PFSK-1 (cell line): ENCODE results near the gene SPACDR.
A peak's percentile ranks its signal among the peaks of the same experiment; 100 is the strongest.

ENCODE experiments used
- FOXP2 ChIP-seq: optimal IDR thresholded peaks from 2 replicates; pipeline ENCODE3; 2011; ENCODE audit warnings: borderline replicate concordance, control low read depth, inconsistent platforms; ENCODE audit not compliant: insufficient read depth; ENCODE audit errors: extremely low read length, extremely low read depth
- POLR2AphosphoS5 ChIP-seq: IDR thresholded peaks from 2 replicates; pipeline ENCODE4 v1.6.1; 2012; ENCODE audit warnings: low read depth, mild to moderate bottlenecking, control low read depth, low read length, moderate library complexity
- SIN3A ChIP-seq: IDR thresholded peaks from 2 replicates; pipeline ENCODE4 v1.6.1; 2012; ENCODE audit warnings: mild to moderate bottlenecking, low read length, moderate library complexity, borderline replicate concordance; ENCODE audit not compliant: insufficient read depth
- TAF1 ChIP-seq: IDR thresholded peaks from 2 replicates; pipeline ENCODE4 v1.6.1; 2012; ENCODE audit warnings: low read length, control low read depth, borderline replicate concordance; ENCODE audit not compliant: insufficient read depth
- TF ChIP-seq, protein P1 (sequence below), 2 experiments: IDR thresholded peaks; 2 replicates each; pipeline versions ENCODE4 v1.6.1 to v1.8.0; 2011 to 2012; ENCODE audit warnings: low read depth in 2 of 2, low read length in 2 of 2, control low read depth in 1 of 2, inconsistent platforms in 1 of 2, mild to moderate bottlenecking in 1 of 2, moderate library complexity in 1 of 2; ENCODE audit not compliant: insufficient read depth in 1 of 2

SPACDR gene

GRCh38 chr7:100449190-100449795 is 14.8 kb downstream of the SPACDR start:
- TF ChIP-seq, protein P1, sequence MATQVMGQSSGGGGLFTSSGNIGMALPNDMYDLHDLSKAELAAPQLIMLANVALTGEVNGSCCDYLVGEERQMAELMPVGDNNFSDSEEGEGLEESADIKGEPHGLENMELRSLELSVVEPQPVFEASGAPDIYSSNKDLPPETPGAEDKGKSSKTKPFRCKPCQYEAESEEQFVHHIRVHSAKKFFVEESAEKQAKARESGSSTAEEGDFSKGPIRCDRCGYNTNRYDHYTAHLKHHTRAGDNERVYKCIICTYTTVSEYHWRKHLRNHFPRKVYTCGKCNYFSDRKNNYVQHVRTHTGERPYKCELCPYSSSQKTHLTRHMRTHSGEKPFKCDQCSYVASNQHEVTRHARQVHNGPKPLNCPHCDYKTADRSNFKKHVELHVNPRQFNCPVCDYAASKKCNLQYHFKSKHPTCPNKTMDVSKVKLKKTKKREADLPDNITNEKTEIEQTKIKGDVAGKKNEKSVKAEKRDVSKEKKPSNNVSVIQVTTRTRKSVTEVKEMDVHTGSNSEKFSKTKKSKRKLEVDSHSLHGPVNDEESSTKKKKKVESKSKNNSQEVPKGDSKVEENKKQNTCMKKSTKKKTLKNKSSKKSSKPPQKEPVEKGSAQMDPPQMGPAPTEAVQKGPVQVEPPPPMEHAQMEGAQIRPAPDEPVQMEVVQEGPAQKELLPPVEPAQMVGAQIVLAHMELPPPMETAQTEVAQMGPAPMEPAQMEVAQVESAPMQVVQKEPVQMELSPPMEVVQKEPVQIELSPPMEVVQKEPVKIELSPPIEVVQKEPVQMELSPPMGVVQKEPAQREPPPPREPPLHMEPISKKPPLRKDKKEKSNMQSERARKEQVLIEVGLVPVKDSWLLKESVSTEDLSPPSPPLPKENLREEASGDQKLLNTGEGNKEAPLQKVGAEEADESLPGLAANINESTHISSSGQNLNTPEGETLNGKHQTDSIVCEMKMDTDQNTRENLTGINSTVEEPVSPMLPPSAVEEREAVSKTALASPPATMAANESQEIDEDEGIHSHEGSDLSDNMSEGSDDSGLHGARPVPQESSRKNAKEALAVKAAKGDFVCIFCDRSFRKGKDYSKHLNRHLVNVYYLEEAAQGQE (IDR thresholded peaks at IDR 0.05; ENCODE audit: insufficient read depth in 1 of 2, low read depth in 2 of 2, low read length in 2 of 2), result no peak
- no peak for TF ChIP-seq FOXP2
- TF ChIP-seq SIN3A, result no peak
- TF ChIP-seq TAF1, result no peak
- no peak for TF ChIP-seq POLR2AphosphoS5

- TF ChIP-seq POLR2AphosphoS5 (no peak), FOXP2 (no peak), TAF1 (no peak), SIN3A (no peak)
- TF ChIP-seq, protein P1 (IDR thresholded peaks at IDR 0.05; ENCODE audit: insufficient read depth in 1 of 2, low read depth in 2 of 2, low read length in 2 of 2), result no peak
Observed at GRCh38 chr7:100446040-100446439, 18.0 kb downstream of the SPACDR start.

DNA sequence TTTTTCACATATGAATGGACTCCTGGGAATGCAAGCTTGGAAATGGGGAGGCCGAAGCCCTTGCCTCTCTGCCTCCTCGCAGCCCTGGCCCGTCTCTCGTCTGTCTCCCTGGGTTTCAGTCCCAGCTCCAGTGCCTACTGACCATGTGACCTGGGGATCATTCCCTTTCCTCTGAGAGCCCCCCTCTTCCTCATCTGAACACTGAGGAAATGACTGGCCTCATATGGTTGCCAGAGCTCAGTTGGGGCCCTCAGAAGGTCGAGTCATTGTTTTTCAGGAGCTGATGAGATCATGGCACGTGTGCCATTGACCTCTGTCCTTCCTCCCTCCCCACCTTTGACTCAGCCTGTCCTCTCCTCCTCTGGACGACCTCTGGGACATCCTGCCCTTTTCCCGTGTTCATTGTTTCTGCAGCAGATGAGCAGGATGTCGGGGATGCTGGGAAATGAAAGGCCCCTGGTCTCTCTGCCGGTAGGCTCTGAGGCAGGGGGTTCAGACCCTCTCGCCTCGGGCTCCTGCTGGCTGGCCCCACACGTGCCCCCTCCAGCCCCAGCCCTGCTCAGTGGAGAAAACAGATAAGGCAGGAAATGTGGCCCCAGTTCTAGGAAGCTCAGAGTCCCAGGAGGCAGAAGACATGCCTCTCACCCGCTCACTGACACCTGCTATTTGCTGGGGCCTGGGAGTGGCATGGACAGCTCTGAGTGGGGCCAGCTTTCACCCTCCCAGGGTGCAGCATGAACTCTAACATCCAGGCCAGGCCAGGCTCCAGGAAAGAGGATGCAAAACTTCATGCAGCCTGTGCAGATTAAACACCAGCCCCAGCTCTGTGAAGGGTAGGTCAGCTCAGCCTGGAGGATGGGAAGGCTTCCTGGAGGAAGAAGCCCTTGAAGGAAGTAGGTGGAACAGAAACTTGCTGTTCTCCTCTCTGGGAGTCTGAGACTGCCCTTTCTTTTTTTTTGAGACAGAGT is 19.5 kb downstream of the SPACDR start:
- TF ChIP-seq FOXP2 (peak; percentile 86), SIN3A (no peak), POLR2AphosphoS5 (no peak)
- TF ChIP-seq, protein P1 (IDR thresholded peaks at IDR 0.05; ENCODE audit: insufficient read depth in 1 of 2, low read depth in 2 of 2, low read length in 2 of 2), result peak; percentile 35 to 39; a peak in 2 of 4 replicates

DNA sequence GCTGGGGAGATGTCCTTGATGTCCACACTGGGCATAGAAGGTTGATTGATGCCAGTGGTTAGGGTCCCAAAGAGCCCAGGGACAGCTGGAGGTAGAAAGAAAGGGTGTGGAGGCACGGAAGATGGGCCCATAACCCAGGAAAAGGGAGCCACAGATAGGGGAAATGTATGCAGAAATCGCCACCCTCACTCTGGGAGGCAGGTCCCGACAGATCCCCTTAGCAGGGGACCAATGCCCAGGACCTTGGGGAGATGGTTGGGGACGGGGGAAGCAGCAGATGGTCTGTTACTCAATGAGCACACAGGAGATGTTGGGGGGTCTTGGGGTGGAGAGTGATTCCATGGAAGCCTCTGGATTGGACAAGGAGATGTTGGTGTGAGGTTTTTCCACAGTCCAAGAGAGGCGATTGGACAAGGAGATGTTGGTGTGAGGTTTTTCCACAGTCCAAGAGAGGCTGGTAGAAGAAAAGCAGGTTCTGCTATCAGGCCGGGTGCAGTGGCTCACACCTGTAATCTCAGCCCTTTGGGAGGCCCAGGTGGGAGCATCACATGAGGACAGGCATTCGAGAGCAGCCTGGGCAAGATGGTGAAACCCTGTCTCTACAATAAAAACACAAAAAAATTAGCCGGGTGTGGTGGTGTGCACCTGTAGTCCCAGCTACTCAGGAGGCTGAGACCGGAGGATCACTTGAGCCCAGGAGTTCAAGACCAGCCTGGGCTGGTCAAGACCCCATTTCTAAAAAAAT is 20.8 kb downstream of the SPACDR start:
- TF ChIP-seq POLR2AphosphoS5 (no peak), FOXP2 (no peak), TAF1 (no peak), SIN3A (no peak)
- TF ChIP-seq, protein P1 (IDR thresholded peaks at IDR 0.05; ENCODE audit: insufficient read depth in 1 of 2, low read depth in 2 of 2, low read length in 2 of 2), result no peak
